NB4 (cell line): ENCODE results near the gene SLC29A4.

ENCODE experiments used
- CTCF ChIP-seq: IDR thresholded peaks from one replicate; pipeline ENCODE4 v1.5.1; 2012; ENCODE audit warnings: low read depth, low read length
- MYC ChIP-seq: IDR thresholded peaks from 2 replicates; pipeline ENCODE4 v1.6.1; 2011; ENCODE audit warnings: low read depth, low read length
- POLR2A ChIP-seq: IDR thresholded peaks from 2 replicates; pipeline ENCODE4 v1.6.1; 2011; ENCODE audit warnings: mild to moderate bottlenecking; ENCODE audit not compliant: insufficient read length; ENCODE audit errors: extremely low read depth
- TF ChIP-seq, protein P1 (sequence below): IDR thresholded peaks from 2 replicates; pipeline ENCODE4 v1.6.1; 2011; ENCODE audit warnings: low read depth, low read length

DNA sequence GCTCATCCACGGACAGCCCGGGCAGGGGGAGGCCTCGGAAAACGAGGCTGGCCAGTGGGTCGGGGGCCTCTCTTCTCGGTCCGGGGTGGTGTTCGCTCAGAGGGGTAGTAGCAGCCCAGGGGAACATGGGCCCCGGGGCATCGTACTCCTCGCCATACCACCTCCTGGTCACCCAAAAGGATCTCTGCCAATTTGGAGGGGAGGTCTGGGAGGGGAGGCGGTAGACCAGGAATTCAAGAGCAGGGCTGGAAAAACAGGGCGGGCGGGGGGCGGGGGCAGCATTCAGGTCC is 67.4 kb downstream of the SLC29A4 start:
- TF ChIP-seq, protein P1, sequence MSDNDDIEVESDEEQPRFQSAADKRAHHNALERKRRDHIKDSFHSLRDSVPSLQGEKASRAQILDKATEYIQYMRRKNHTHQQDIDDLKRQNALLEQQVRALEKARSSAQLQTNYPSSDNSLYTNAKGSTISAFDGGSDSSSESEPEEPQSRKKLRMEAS, result no peak
- TF ChIP-seq CTCF (no peak), MYC (no peak), POLR2A (no peak)
